ENCODE measurements around the gene COL26A1. TPM values are rescaled to one million over a fixed set of nuclear protein-coding genes. Genes with fewer than 3 reads are reported as not detected.

The COL26A1 gene
- total and polyA plus RNA-seq, 2 of the 4 experiments (the other 2 are of a cell fraction): not detected

DNA sequence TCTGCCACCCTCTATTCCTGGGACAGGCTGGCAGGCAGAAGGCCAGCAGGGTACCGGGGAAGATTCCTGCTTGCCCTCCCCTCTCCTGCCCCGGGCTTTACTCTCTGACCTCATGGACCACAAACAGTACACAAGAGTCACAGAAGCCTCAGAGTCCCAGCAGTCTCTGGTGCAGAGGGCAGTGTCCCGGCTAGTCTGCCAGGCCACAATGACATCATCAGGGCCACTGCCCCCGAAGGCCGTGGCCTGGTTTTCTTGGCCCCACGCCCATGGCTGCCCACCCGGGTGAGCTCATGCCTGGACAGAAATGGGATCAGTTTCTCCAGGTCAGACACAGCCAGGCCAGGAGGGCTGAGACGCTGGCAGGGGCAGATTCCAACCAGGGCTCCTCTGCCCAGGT, 174.5 kb downstream of the COL26A1 start:
- no peak overlapping the region for H3K14ac ChIP-seq (replicated peaks; ENCODE audit: low read depth, low read length)
- H3K4me3 ChIP-seq (ENCODE audit: insufficient read depth, low read depth, low read length): no peak overlapping the region
- 6% methylated on average over 5 of the region's 8 CpGs; no CpG with 5 or more reads in 1 of the 2 experiments for WGBS, 2 experiments (ENCODE audit: extremely low coverage in 2 of 2, insufficient read length in 1 of 2)
- intact Hi-C loops (cut with micrococcal nuclease) (loop anchor here (5.0 kb wide), 1 partner anchor 175 kb away; the partner anchor contains the start of gene COL26A1), in situ Hi-C loops (cut with MboI; ENCODE audit: low sequenced_read_pairs) (no loop called here), dilution Hi-C loops (cut with HindIII; ENCODE audit: low sequenced_read_pairs, unreplicated experiment) (no loop called here)
- H3K9me3 ChIP-seq (ENCODE audit: control insufficient read depth, insufficient read depth, low read length): peaks cover 5% of the 10 kb centered on the region
- H3K18ac ChIP-seq (ENCODE audit: low read depth, low read length): no peak overlapping the region
- DNase-seq: peak; percentile 31
- H4K91ac ChIP-seq (ENCODE audit: insufficient read depth, low read depth, low read length): no peak overlapping the region
- H2AK5ac ChIP-seq (ENCODE audit: low read depth, low read length): no peak overlapping the region
- no peaks in the 10 kb centered on the region for H3K9me1 ChIP-seq (ENCODE audit: insufficient read depth, low read length)
- no peak overlapping the region for H2BK5ac ChIP-seq (ENCODE audit: low read depth, low read length, poor library complexity, severe bottlenecking)
- H3K4me2 ChIP-seq (ENCODE audit: low read depth, low read length): no peak overlapping the region
- H3K23ac ChIP-seq (ENCODE audit: low read depth, low read length): no peak overlapping the region
- H2BK20ac ChIP-seq (ENCODE audit: low read depth, low read length): no peak overlapping the region
- TF ChIP-seq FOS (IDR thresholded peaks at IDR 0.05; ENCODE audit: low read depth, low read length) (no peak), ELK1 (IDR thresholded peaks at IDR 0.05; ENCODE audit: borderline replicate concordance, low read depth, low read length) (no peak), CEBPB (IDR thresholded peaks at IDR 0.05; ENCODE audit: low read depth, low read length) (no peak), USF2 (IDR thresholded peaks at IDR 0.05; ENCODE audit: low read depth, low read length) (no peak), NFE2L2 (IDR thresholded peaks at IDR 0.05; ENCODE audit: low read depth, low read length) (no peak), MXI1 (IDR thresholded peaks at IDR 0.05; ENCODE audit: borderline replicate concordance, low read depth, low read length) (no peak), RAD21 (IDR thresholded peaks at IDR 0.05; ENCODE audit: low read length) (no peak), RFX5 (IDR thresholded peaks at IDR 0.05; ENCODE audit: low read depth, low read length) (no peak), BHLHE40 (IDR thresholded peaks at IDR 0.05; ENCODE audit: low read depth, low read length) (no peak), CHD1 (IDR thresholded peaks at IDR 0.05; ENCODE audit: low read depth, low read length) (no peak), MAFK (IDR thresholded peaks at IDR 0.05; ENCODE audit: low read depth, low read length) (no peak), SMC3 (IDR thresholded peaks at IDR 0.05; ENCODE audit: low read depth, low read length) (no peak), POLR2A (IDR thresholded peaks at IDR 0.05; ENCODE audit: low read depth, low read length) (no peak)
- no peak overlapping the region for H3K9ac ChIP-seq (ENCODE audit: low read depth, low read length)
- no peak overlapping the region for H3K4ac ChIP-seq (ENCODE audit: low read depth, low read length)
- no peak overlapping the region for H3K27ac ChIP-seq (ENCODE audit: insufficient read depth, low read length)
- H2AK9ac ChIP-seq (replicated peaks; ENCODE audit: low read depth, low read length, poor library complexity): no peak overlapping the region
- H2AFZ ChIP-seq (replicated peaks; ENCODE audit: low read length, poor library complexity): peak overlapping the region; percentile 41
- H3K79me1 ChIP-seq (ENCODE audit: low read depth in 1 of 2, low read length in 2 of 2): no peaks in the 10 kb centered on the region
- no peak overlapping the region for H4K5ac ChIP-seq (ENCODE audit: low read depth, low read length)
- H2BK15ac ChIP-seq (ENCODE audit: low read depth, low read length): no peak overlapping the region
- no peak overlapping the region for H4K8ac ChIP-seq (ENCODE audit: low read depth in 2 of 2, low read length in 2 of 2)
- H4K20me1 ChIP-seq (ENCODE audit: insufficient read depth, low read length): no peaks in the 10 kb centered on the region
- H3K4me1 ChIP-seq (ENCODE audit: control insufficient read depth, insufficient read depth, low read length): peaks cover 12% of the 10 kb centered on the region; the same call in 1 of the 2 replicates
- BruUV-seq (replicated peaks): no TSS peak
- no peaks in the 10 kb centered on the region for H3K36me3 ChIP-seq (ENCODE audit: control insufficient read depth, insufficient read depth, low read length)
- H3K56ac ChIP-seq (ENCODE audit: extremely low read depth, insufficient read depth, low read length): no peak overlapping the region
- ChIA-PET POLR2A (ENCODE audit: unreplicated experiment) (no interaction called here), CTCF (no interaction called here)
- H2BK120ac ChIP-seq (ENCODE audit: low read depth, low read length): peak overlapping the region; percentile 15; the same call in 1 of the 2 replicates
- ATAC-seq (ENCODE audit: low read depth): peak; percentile 50
- H3K27me3 ChIP-seq (ENCODE audit: control insufficient read depth, insufficient read depth, low read length): peaks cover 4% of the 10 kb centered on the region; the same call in 1 of the 2 replicates
